Astrocyte (in vitro differentiated cells and primary cell): ENCODE data around the gene UCN3. TPM values are rescaled to one million over a fixed set of nuclear protein-coding genes. Genes with fewer than 3 reads are reported as not detected.
A peak's percentile ranks its signal among the peaks of the same experiment; 100 is the strongest.

Source experiments
- DNase-seq: peaks from one replicate; pipeline ENCODE4 v3.0.0-alpha.2; 2010; ENCODE audit warnings: low read depth
- FAIRE-seq: peaks from 2 replicates; lab custom pipeline; 2011; peaks lifted over from hg19 to GRCh38; lab: Jason Lieb, UNC
- H2AFZ ChIP-seq: 2 replicates; pipeline ENCODE4 v1.6.0; 2012; ENCODE audit warnings: low read depth, low read length, inconsistent platforms
- H3K27ac ChIP-seq: 2 replicates; pipeline ENCODE4 v1.5.1; 2011; ENCODE audit warnings: low read depth, low read length, inconsistent platforms
- H3K27me3 ChIP-seq: 2 replicates; pipeline ENCODE4 v1.6.0; 2011; ENCODE audit warnings: low read length, inconsistent platforms; ENCODE audit not compliant: insufficient read depth
- H3K36me3 ChIP-seq: 2 replicates; pipeline ENCODE4 v1.5.1; 2011; ENCODE audit warnings: low read length, inconsistent platforms; ENCODE audit not compliant: insufficient read depth
- H3K4me1 ChIP-seq: 2 replicates; pipeline ENCODE4 v1.5.1; 2011; ENCODE audit warnings: low read length, inconsistent platforms; ENCODE audit not compliant: insufficient read depth
- H3K4me2 ChIP-seq: 2 replicates; pipeline ENCODE4 v1.6.0; 2012; ENCODE audit warnings: low read length, inconsistent platforms
- H3K4me3 ChIP-seq: 2 replicates; pipeline ENCODE4 v1.5.1; 2011; ENCODE audit warnings: low read depth, mild to moderate bottlenecking, low read length, inconsistent platforms; ENCODE audit not compliant: insufficient read depth
- H3K79me2 ChIP-seq: 2 replicates; pipeline ENCODE4 v1.6.0; 2012; ENCODE audit warnings: mild to moderate bottlenecking, low read length, inconsistent platforms; ENCODE audit not compliant: insufficient read depth
- H3K9ac ChIP-seq: 2 replicates; pipeline ENCODE4 v1.6.0; 2012; ENCODE audit warnings: mild to moderate bottlenecking, low read length, inconsistent platforms
- H3K9me3 ChIP-seq: 2 replicates; pipeline ENCODE4 v1.5.1; 2012; ENCODE audit warnings: low read depth, mild to moderate bottlenecking, low read length, inconsistent platforms; ENCODE audit not compliant: insufficient read depth
- H4K20me1 ChIP-seq: 2 replicates; pipeline ENCODE4 v1.6.0; 2012; ENCODE audit warnings: low read length, inconsistent platforms; ENCODE audit not compliant: insufficient read depth
- H3K27ac Mint-ChIP-seq: one replicate; pipeline ENCODE4 v1.8.0; 2021; ENCODE audit warnings: mild to moderate bottlenecking, mixed read lengths; ENCODE audit not compliant: unreplicated experiment
- H3K27me3 Mint-ChIP-seq: one replicate; pipeline ENCODE4 v1.8.0; 2021; ENCODE audit warnings: low read depth, mixed read lengths; ENCODE audit not compliant: unreplicated experiment
- H3K36me3 Mint-ChIP-seq: one replicate; pipeline ENCODE4 v1.8.0; 2021; ENCODE audit warnings: low read depth, mixed read lengths; ENCODE audit not compliant: unreplicated experiment
- H3K4me1 Mint-ChIP-seq: one replicate; pipeline ENCODE4 v1.8.0; 2021; ENCODE audit warnings: low read depth, mixed read lengths; ENCODE audit not compliant: unreplicated experiment
- H3K4me3 Mint-ChIP-seq: one replicate; pipeline ENCODE4 v1.8.0; 2021; ENCODE audit warnings: mild to moderate bottlenecking, moderate library complexity, mixed read lengths; ENCODE audit not compliant: unreplicated experiment
- H3K9me3 Mint-ChIP-seq: one replicate; pipeline ENCODE4 v1.8.0; 2021; ENCODE audit warnings: mild to moderate bottlenecking, mixed read lengths; ENCODE audit not compliant: unreplicated experiment
- EZH2 ChIP-seq: IDR thresholded peaks from 2 replicates; pipeline ENCODE4 v1.6.1; 2012; ENCODE audit warnings: mild to moderate bottlenecking, low read length, inconsistent platforms; ENCODE audit not compliant: insufficient read depth
- total RNA-seq: library from RNA; stranded (reverse); gene quantifications from 2 replicates; pipeline ENCODE4 v1.2.1, GENCODE V29; 2021
- TF ChIP-seq, protein P1 (sequence below): IDR thresholded peaks from 2 replicates; pipeline ENCODE4 v1.5.1; 2011; ENCODE audit warnings: low read depth, mild to moderate bottlenecking, inconsistent platforms, low read length, moderate library complexity; ENCODE audit not compliant: insufficient read depth

UCN3 gene
- total RNA-seq, 1 donor from 2014 or later: not detected

DNA sequence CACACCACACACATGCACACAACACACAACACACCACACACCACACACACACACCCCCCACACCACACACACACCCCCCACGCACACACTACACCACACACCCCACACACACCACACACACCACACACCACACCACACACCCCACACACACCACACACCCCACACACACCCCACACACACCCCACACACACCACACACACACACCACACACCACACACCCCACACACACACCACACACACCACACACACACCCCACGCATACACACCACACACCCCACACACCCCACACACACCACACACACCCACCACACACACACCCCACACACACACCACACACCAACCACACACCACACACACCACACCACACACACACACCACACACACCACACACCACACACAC, 16.4 kb downstream of the UCN3 start:
- peak; percentile 9 for FAIRE-seq
- H3K4me1 ChIP-seq: no peaks in the 10 kb centered on the region
- Mint-ChIP-seq H3K4me1 (no peaks in the 10 kb centered on the region), H3K27me3 (peaks cover 5% of the 10 kb centered on the region), H3K9me3 (no peaks in the 10 kb centered on the region), H3K36me3 (no peaks in the 10 kb centered on the region), H3K4me3 (no peak overlapping the region), H3K27ac (no peak overlapping the region)
- TF ChIP-seq EZH2: no peak
- TF ChIP-seq, protein P1, sequence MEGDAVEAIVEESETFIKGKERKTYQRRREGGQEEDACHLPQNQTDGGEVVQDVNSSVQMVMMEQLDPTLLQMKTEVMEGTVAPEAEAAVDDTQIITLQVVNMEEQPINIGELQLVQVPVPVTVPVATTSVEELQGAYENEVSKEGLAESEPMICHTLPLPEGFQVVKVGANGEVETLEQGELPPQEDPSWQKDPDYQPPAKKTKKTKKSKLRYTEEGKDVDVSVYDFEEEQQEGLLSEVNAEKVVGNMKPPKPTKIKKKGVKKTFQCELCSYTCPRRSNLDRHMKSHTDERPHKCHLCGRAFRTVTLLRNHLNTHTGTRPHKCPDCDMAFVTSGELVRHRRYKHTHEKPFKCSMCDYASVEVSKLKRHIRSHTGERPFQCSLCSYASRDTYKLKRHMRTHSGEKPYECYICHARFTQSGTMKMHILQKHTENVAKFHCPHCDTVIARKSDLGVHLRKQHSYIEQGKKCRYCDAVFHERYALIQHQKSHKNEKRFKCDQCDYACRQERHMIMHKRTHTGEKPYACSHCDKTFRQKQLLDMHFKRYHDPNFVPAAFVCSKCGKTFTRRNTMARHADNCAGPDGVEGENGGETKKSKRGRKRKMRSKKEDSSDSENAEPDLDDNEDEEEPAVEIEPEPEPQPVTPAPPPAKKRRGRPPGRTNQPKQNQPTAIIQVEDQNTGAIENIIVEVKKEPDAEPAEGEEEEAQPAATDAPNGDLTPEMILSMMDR: no peak
- H2AFZ ChIP-seq: no peak overlapping the region
- DNase-seq: no peak
- H3K36me3 ChIP-seq: no peaks in the 10 kb centered on the region
- H3K27me3 ChIP-seq: no peaks in the 10 kb centered on the region
- H3K4me3 ChIP-seq: no peak overlapping the region
- H3K9me3 ChIP-seq: no peaks in the 10 kb centered on the region
- no peak overlapping the region for H3K9ac ChIP-seq
- H3K4me2 ChIP-seq: no peak overlapping the region
- H3K79me2 ChIP-seq: no peaks in the 10 kb centered on the region
- no peaks in the 10 kb centered on the region for H4K20me1 ChIP-seq
- H3K27ac ChIP-seq: no peak overlapping the region

DNA sequence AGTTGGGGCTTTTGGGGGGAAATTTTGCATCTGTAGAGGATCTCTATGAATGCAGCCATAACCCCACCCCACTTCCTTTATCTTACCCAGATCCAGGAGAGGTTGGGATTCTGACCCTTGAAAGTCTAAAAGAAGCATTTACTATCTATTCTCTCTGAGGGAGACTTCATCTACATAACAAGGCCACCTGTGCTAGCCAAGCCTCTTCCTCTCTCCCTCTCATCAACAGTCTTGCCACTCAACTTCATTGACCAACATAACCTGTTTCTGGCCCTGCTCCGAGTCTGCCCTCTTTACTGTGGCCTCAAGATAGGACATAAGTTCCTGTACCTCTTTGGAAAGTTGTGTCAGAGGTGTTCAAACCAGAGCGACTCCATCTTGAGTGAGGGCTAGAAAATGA, 20.5 kb downstream of the UCN3 start:
- H3K4me1 Mint-ChIP-seq: no peaks in the 10 kb centered on the region
- no peaks in the 10 kb centered on the region for H4K20me1 ChIP-seq
- DNase-seq: no peak
- TF ChIP-seq, protein P1: no peak
- no peak for TF ChIP-seq EZH2
- no peaks in the 10 kb centered on the region for H3K79me2 ChIP-seq
- no peak overlapping the region for H3K4me3 Mint-ChIP-seq
- no peak overlapping the region for H3K9ac ChIP-seq
- H3K9me3 ChIP-seq: no peaks in the 10 kb centered on the region
- H3K27me3 Mint-ChIP-seq: no peaks in the 10 kb centered on the region
- H3K36me3 ChIP-seq: no peaks in the 10 kb centered on the region
- no peak overlapping the region for H2AFZ ChIP-seq
- H3K27ac Mint-ChIP-seq: no peak overlapping the region
- no peak for FAIRE-seq
- H3K4me2 ChIP-seq: no peak overlapping the region
- no peak overlapping the region for H3K4me3 ChIP-seq
- H3K27me3 ChIP-seq: no peaks in the 10 kb centered on the region
- H3K9me3 Mint-ChIP-seq: peaks cover 9% of the 10 kb centered on the region
- no peaks in the 10 kb centered on the region for H3K36me3 Mint-ChIP-seq
- no peaks in the 10 kb centered on the region for H3K4me1 ChIP-seq
- H3K27ac ChIP-seq: no peak overlapping the region

DNA sequence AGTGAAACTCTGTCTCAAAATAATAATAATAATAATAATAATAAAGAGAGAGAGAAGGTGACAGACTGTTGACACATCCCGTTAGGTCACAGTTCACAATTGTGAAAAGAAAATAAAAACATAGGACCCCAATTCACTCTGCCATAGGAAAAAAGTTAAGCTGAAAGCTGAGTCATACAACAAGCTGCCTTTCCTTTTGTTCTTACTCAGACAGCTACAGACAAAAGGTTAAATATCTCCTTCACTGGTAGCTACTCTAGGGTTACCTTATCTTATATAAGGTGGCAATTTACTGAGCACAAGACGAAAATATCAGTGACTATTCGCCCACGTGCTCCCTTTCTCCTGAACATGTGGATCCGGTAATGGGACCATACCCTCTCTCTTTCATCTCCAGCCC, 22.4 kb downstream of the UCN3 start:
- no peak overlapping the region for H2AFZ ChIP-seq
- H3K9me3 ChIP-seq: peaks cover 5% of the 10 kb centered on the region
- H3K9me3 Mint-ChIP-seq: peaks cover 23% of the 10 kb centered on the region
- H3K9ac ChIP-seq: no peak overlapping the region
- H3K27me3 Mint-ChIP-seq: no peaks in the 10 kb centered on the region
- FAIRE-seq (no peak), DNase-seq (no peak)
- no peak overlapping the region for H3K4me3 Mint-ChIP-seq
- no peak overlapping the region for H3K4me2 ChIP-seq
- H3K36me3 ChIP-seq: no peaks in the 10 kb centered on the region
- TF ChIP-seq EZH2: no peak
- TF ChIP-seq, protein P1: no peak
- H4K20me1 ChIP-seq: no peaks in the 10 kb centered on the region
- H3K4me3 ChIP-seq: no peak overlapping the region
- no peak overlapping the region for H3K27ac ChIP-seq
- H3K27ac Mint-ChIP-seq: no peak overlapping the region
- no peaks in the 10 kb centered on the region for H3K27me3 ChIP-seq
- no peaks in the 10 kb centered on the region for H3K79me2 ChIP-seq
- no peaks in the 10 kb centered on the region for H3K4me1 ChIP-seq
- H3K36me3 Mint-ChIP-seq: no peaks in the 10 kb centered on the region
- H3K4me1 Mint-ChIP-seq: no peaks in the 10 kb centered on the region
